Upper lobe of left lung (tissue), 4 donors: ENCODE results near the gene NUP188.

ENCODE experiments used
- EP300 ChIP-seq, 4 donors: sonication (generic); formaldehyde crosslinking; IDR thresholded peaks; one replicate each; pipeline ENCODE4 v1.5.1; 2017; ENCODE audit warnings: antibody characterized with exemption in 4 of 4, control low read depth in 2 of 4
- POLR2A ChIP-seq, 4 donors: fragments of 450-650 bp; IDR thresholded peaks; one replicate each; pipeline ENCODE4 v1.5.1; 2016 to 2017; ENCODE audit warnings: antibody characterized with exemption in 4 of 4, mild to moderate bottlenecking in 2 of 4
- POLR2AphosphoS5 ChIP-seq, 2 donors: sonication (generic); formaldehyde crosslinking; IDR thresholded peaks; one replicate each; pipeline ENCODE4 v1.5.1; 2017; ENCODE audit warnings: antibody characterized with exemption in 2 of 2
- TF ChIP-seq, protein P1 (sequence below), 6 experiments: fragments of 450-650 bp in 4 of 6; fragments of 200-600 bp in 2 of 6; sonication (generic) in 2 of 6; IDR thresholded peaks; one replicate each; pipeline ENCODE4 v1.5.1; 2016 to 2019; ENCODE audit warnings: antibody characterized with exemption in 6 of 6

- TF ChIP-seq, protein P1, sequence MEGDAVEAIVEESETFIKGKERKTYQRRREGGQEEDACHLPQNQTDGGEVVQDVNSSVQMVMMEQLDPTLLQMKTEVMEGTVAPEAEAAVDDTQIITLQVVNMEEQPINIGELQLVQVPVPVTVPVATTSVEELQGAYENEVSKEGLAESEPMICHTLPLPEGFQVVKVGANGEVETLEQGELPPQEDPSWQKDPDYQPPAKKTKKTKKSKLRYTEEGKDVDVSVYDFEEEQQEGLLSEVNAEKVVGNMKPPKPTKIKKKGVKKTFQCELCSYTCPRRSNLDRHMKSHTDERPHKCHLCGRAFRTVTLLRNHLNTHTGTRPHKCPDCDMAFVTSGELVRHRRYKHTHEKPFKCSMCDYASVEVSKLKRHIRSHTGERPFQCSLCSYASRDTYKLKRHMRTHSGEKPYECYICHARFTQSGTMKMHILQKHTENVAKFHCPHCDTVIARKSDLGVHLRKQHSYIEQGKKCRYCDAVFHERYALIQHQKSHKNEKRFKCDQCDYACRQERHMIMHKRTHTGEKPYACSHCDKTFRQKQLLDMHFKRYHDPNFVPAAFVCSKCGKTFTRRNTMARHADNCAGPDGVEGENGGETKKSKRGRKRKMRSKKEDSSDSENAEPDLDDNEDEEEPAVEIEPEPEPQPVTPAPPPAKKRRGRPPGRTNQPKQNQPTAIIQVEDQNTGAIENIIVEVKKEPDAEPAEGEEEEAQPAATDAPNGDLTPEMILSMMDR (IDR thresholded peaks at IDR 0.05): no peak
- TF ChIP-seq POLR2A (IDR thresholded peaks at IDR 0.05) (no peak), POLR2AphosphoS5 (IDR thresholded peaks at IDR 0.05) (no peak), EP300 (IDR thresholded peaks at IDR 0.05) (no peak)
Observed at GRCh38 chr9:128909859-128910258, 37.6 kb upstream of the NUP188 start.
